HG02623 (cell line): ENCODE data around the gene PALD1.
A peak's percentile ranks its signal among the peaks of the same experiment; 100 is the strongest.
"Not testable (repeated sequence)": the region's sequence is repeated elsewhere in the genome, so short reads cannot be mapped to it uniquely, and the experiment has no call there.

Source experiments
- ATAC-seq: cut with Tn5 transposase; IDR thresholded peaks from one replicate; pipeline ENCODE4 v1.9.1; 2021; ENCODE audit warnings: moderate library complexity; ENCODE audit not compliant: unreplicated experiment

The PALD1 gene

GRCh38 chr10:70481831-70482530 is 3.4 kb downstream of the PALD1 start:
- no peak for ATAC-seq

- no peak for ATAC-seq
These were observed 4.6 kb downstream of the PALD1 start for GRCh38 chr10:70482982-70483760.

GRCh38 chr10:70483872-70484271 is 5.3 kb downstream of the PALD1 start:
- ATAC-seq = not testable (repeated sequence)

- ATAC-seq = no peak
These were observed 9.3 kb downstream of the PALD1 start for GRCh38 chr10:70487824-70488223.

GRCh38 chr10:70490142-70490541 is 11.6 kb downstream of the PALD1 start:
- no peak for ATAC-seq

- ATAC-seq = no peak
These were observed 13.0 kb downstream of the PALD1 start for GRCh38 chr10:70491614-70492013.

- no peak for ATAC-seq
These were observed 14.5 kb downstream of the PALD1 start for GRCh38 chr10:70492786-70493659.

- ATAC-seq = peak; percentile 62
These were observed 15.2 kb downstream of the PALD1 start for GRCh38 chr10:70493660-70494234.

- no peak for ATAC-seq
These were observed 16.0 kb downstream of the PALD1 start for GRCh38 chr10:70494536-70494935.

- no peak for ATAC-seq
These were observed 16.4 kb downstream of the PALD1 start for GRCh38 chr10:70494966-70495365.

- no peak for ATAC-seq
These were observed 17.2 kb downstream of the PALD1 start for GRCh38 chr10:70495691-70496261.

GRCh38 chr10:70496341-70497119 is 18.0 kb downstream of the PALD1 start:
- no peak for ATAC-seq

- ATAC-seq = no peak
These were observed 18.6 kb downstream of the PALD1 start for GRCh38 chr10:70497120-70497545.

GRCh38 chr10:70498970-70499835 is 20.6 kb downstream of the PALD1 start:
- no peak for ATAC-seq

- no peak for ATAC-seq
These were observed 21.2 kb downstream of the PALD1 start for GRCh38 chr10:70499836-70500167.

GRCh38 chr10:70500368-70500767 is 21.8 kb downstream of the PALD1 start:
- ATAC-seq = no peak

GRCh38 chr10:70500812-70501301 is 22.3 kb downstream of the PALD1 start:
- no peak for ATAC-seq

- no peak for ATAC-seq
These were observed 23.8 kb downstream of the PALD1 start for GRCh38 chr10:70502406-70502805.

GRCh38 chr10:70503776-70504175 is 25.2 kb downstream of the PALD1 start:
- no peak for ATAC-seq
